CD4-positive, CD25-positive, alpha-beta regulatory T cell (primary cell): ENCODE data around the gene ANTKMT. TPM values are rescaled to one million over a fixed set of nuclear protein-coding genes. Genes with fewer than 3 reads are reported as not detected.
"Not testable (repeated sequence)": the region's sequence is repeated elsewhere in the genome, so short reads cannot be mapped to it uniquely, and the experiment has no call there.

ENCODE experiments used
- ATAC-seq, 2 donors: fragments of 150-1000 bp; cut with Tn5 transposase; one replicate each; pipeline ENCODE4 v1.10.0; 2021; ENCODE audit warnings: low read depth in 2 of 2, moderate number of reproducible peaks in 2 of 2, moderate library complexity in 1 of 2
- DNase-seq, 3 donors: peaks; one replicate each; pipeline versions ENCODE4 v3.0.0 to v3.0.0-alpha.2; 2012 to 2022; ENCODE audit warnings: mixed read lengths in 1 of 3
- H3K27ac ChIP-seq: one replicate; pipeline ENCODE4 v1.7.0; 2013; ENCODE audit warnings: mild to moderate bottlenecking, low read length; ENCODE audit not compliant: insufficient read depth, poor library complexity, severe bottlenecking
- H3K27me3 ChIP-seq: one replicate; pipeline ENCODE4 v1.7.0; 2013; ENCODE audit warnings: low read length; ENCODE audit not compliant: control insufficient read depth, insufficient read depth
- H3K36me3 ChIP-seq: one replicate; pipeline ENCODE4 v1.7.0; 2013; ENCODE audit warnings: mild to moderate bottlenecking, low read length, moderate library complexity; ENCODE audit not compliant: control insufficient read depth, insufficient read depth
- H3K4me1 ChIP-seq: 2 replicates; pipeline ENCODE4 v1.7.0; 2013; ENCODE audit warnings: mild to moderate bottlenecking, low read length; ENCODE audit not compliant: insufficient read depth, control insufficient read depth, poor library complexity, severe bottlenecking
- H3K4me3 ChIP-seq: one replicate; pipeline ENCODE4 v1.7.0; 2013; ENCODE audit warnings: low read depth, mild to moderate bottlenecking, low read length, moderate library complexity
- H3K9me3 ChIP-seq, 2 experiments: 1 replicate in 1 of 2; 2 replicates in 1 of 2; pipeline ENCODE4 v1.7.0; 2013; ENCODE audit warnings: low read length in 2 of 2, mild to moderate bottlenecking in 1 of 2, moderate library complexity in 1 of 2; ENCODE audit not compliant: control insufficient read depth in 2 of 2
- H3K27ac Mint-ChIP-seq, 3 donors: one replicate each; pipeline ENCODE4 v1.8.0; 2020 to 2022; ENCODE audit warnings: mild to moderate bottlenecking in 3 of 3, mixed read lengths in 3 of 3, moderate library complexity in 2 of 3
- H3K27me3 Mint-ChIP-seq: one replicate; pipeline ENCODE4 v1.8.0; 2022; ENCODE audit warnings: mild to moderate bottlenecking, mixed read lengths
- H3K36me3 Mint-ChIP-seq: one replicate; pipeline ENCODE4 v1.8.0; 2020; ENCODE audit warnings: mixed read lengths
- H3K4me1 Mint-ChIP-seq, 4 donors: one replicate each; pipeline ENCODE4 v1.8.0; 2020 to 2022; ENCODE audit warnings: mixed read lengths in 4 of 4, mild to moderate bottlenecking in 1 of 4
- H3K4me3 Mint-ChIP-seq, 4 donors: one replicate each; pipeline ENCODE4 v1.8.0; 2020 to 2022; ENCODE audit warnings: mild to moderate bottlenecking in 4 of 4, mixed read lengths in 4 of 4, moderate library complexity in 3 of 4
- H3K9me3 Mint-ChIP-seq, 7 donors: one replicate each; pipeline ENCODE4 v1.8.0; 2020 to 2022; ENCODE audit warnings: mixed read lengths in 7 of 7, mild to moderate bottlenecking in 3 of 7, moderate library complexity in 2 of 7
- polyA plus RNA-seq, 4 donors: library from polyadenylated mRNA; unstranded; fragments of 300-500 nt; fragmentation: Illumina TruSeq; gene quantifications; one replicate each; pipeline ENCODE4 v1.2.3, GENCODE V29; 2021
- total RNA-seq: library from RNA; stranded (reverse); gene quantifications from one replicate; pipeline ENCODE4 v1.2.3, GENCODE V29; 2022

The ANTKMT gene
- total and polyA plus RNA-seq, 5 donors from 2014 or later, result 13.6 to 85.9 (median 62.0) TPM

- no peak overlapping the region for H3K27ac ChIP-seq
- Mint-ChIP-seq H3K9me3 (no peaks in the 10 kb centered on the region), H3K4me1 (peaks cover 0 to 3% (median 0%) of the 10 kb centered on the region in 4 donors), H3K36me3 (no peaks in the 10 kb centered on the region), H3K27ac (no peak overlapping the region), H3K4me3 (no peak overlapping the region), H3K27me3 (no peaks in the 10 kb centered on the region)
- no peaks in the 10 kb centered on the region for H3K9me3 ChIP-seq
- no peak for DNase-seq
- ATAC-seq, result no peak
- H3K36me3 ChIP-seq, result no peaks in the 10 kb centered on the region
- no peaks in the 10 kb centered on the region for H3K4me1 ChIP-seq
- no peak overlapping the region for H3K4me3 ChIP-seq
- no peaks in the 10 kb centered on the region for H3K27me3 ChIP-seq
Measured at GRCh38 chr16:750485-750884, 29.5 kb downstream of the ANTKMT start.

GRCh38 chr16:751152-752006 is 30.4 kb downstream of the ANTKMT start:
- Histone ChIP-seq H3K9me3 (no peaks in the 10 kb centered on the region), H3K4me1 (no peaks in the 10 kb centered on the region), H3K4me3 (no peak overlapping the region), H3K27me3 (no peaks in the 10 kb centered on the region), H3K27ac (no peak overlapping the region), H3K36me3 (no peaks in the 10 kb centered on the region)
- H3K27ac Mint-ChIP-seq, result no peak overlapping the region
- no peaks in the 10 kb centered on the region for H3K27me3 Mint-ChIP-seq
- H3K4me3 Mint-ChIP-seq, result no peak overlapping the region
- no peaks in the 10 kb centered on the region for H3K36me3 Mint-ChIP-seq
- DNase-seq (no peak), ATAC-seq (no peak)
- H3K4me1 Mint-ChIP-seq, result peaks cover 0 to 5% (median 0%) of the 10 kb centered on the region in 4 donors
- peaks cover 0 to 1% (median 0%) of the 10 kb centered on the region in 7 donors for H3K9me3 Mint-ChIP-seq

GRCh38 chr16:752007-752312 is 31.0 kb downstream of the ANTKMT start:
- H3K27ac Mint-ChIP-seq, result no peak overlapping the region

GRCh38 chr16:754121-754607 is 33.2 kb downstream of the ANTKMT start:
- not testable (repeated sequence) for H3K9me3 Mint-ChIP-seq, DNase-seq, H3K4me1 ChIP-seq, H3K36me3 ChIP-seq, H3K27ac Mint-ChIP-seq, H3K27me3 ChIP-seq, H3K4me3 ChIP-seq, ATAC-seq, H3K4me1 Mint-ChIP-seq, H3K27me3 Mint-ChIP-seq, H3K36me3 Mint-ChIP-seq, H3K4me3 Mint-ChIP-seq, H3K27ac ChIP-seq, H3K9me3 ChIP-seq

More at GRCh38 chr16:752007-752312, 31.0 kb downstream of the ANTKMT start:
- Mint-ChIP-seq H3K36me3 (no peaks in the 10 kb centered on the region), H3K27me3 (no peaks in the 10 kb centered on the region), H3K4me3 (no peak overlapping the region), H3K9me3 (peaks cover 0 to 3% (median 0%) of the 10 kb centered on the region in 7 donors), H3K4me1 (peaks cover 0 to 5% (median 0%) of the 10 kb centered on the region in 4 donors)
- Histone ChIP-seq H3K9me3 (no peaks in the 10 kb centered on the region), H3K4me1 (no peaks in the 10 kb centered on the region), H3K4me3 (no peak overlapping the region), H3K27ac (no peak overlapping the region), H3K36me3 (no peaks in the 10 kb centered on the region), H3K27me3 (no peaks in the 10 kb centered on the region)
- no peak for ATAC-seq
- no peak for DNase-seq

GRCh38 chr16:754656-755055 is 33.7 kb downstream of the ANTKMT start:
- H3K4me1 Mint-ChIP-seq, result peaks cover 0 to 6% (median 2%) of the 10 kb centered on the region in 4 donors
- ATAC-seq, result peak; percentile 62 to 80
- DNase-seq, result no peak

GRCh38 chr16:756428-756827 is 35.5 kb downstream of the ANTKMT start:
- DNase-seq (no peak), ATAC-seq (no peak)
- Mint-ChIP-seq H3K4me1 (peaks cover 0 to 6% (median 2%) of the 10 kb centered on the region in 4 donors), H3K36me3 (no peaks in the 10 kb centered on the region), H3K27me3 (peaks cover 8% of the 10 kb centered on the region), H3K4me3 (no peak overlapping the region), H3K9me3 (peaks cover 0 to 3% (median 0%) of the 10 kb centered on the region in 7 donors), H3K27ac (no peak overlapping the region)
- Histone ChIP-seq H3K36me3 (no peaks in the 10 kb centered on the region), H3K27me3 (no peaks in the 10 kb centered on the region), H3K27ac (no peak overlapping the region), H3K4me1 (no peaks in the 10 kb centered on the region), H3K4me3 (no peak overlapping the region), H3K9me3 (no peaks in the 10 kb centered on the region)

More at GRCh38 chr16:754656-755055, 33.7 kb downstream of the ANTKMT start:
- Histone ChIP-seq H3K4me1 (no peaks in the 10 kb centered on the region), H3K9me3 (no peaks in the 10 kb centered on the region), H3K36me3 (no peaks in the 10 kb centered on the region), H3K27me3 (no peaks in the 10 kb centered on the region), H3K27ac (no peak overlapping the region), H3K4me3 (no peak overlapping the region)
- Mint-ChIP-seq H3K27me3 (peaks cover 8% of the 10 kb centered on the region), H3K36me3 (no peaks in the 10 kb centered on the region), H3K9me3 (peaks cover 0 to 3% (median 0%) of the 10 kb centered on the region in 7 donors), H3K27ac (no peak overlapping the region), H3K4me3 (no peak overlapping the region)

- Mint-ChIP-seq H3K9me3 (peaks cover 0 to 3% (median 0%) of the 10 kb centered on the region in 7 donors), H3K27ac (no peak overlapping the region), H3K36me3 (no peaks in the 10 kb centered on the region), H3K4me1 (peaks cover 0 to 6% (median 2%) of the 10 kb centered on the region in 4 donors), H3K4me3 (peak overlapping the region in 1 of 4 donors; percentile 92), H3K27me3 (peaks cover 14% of the 10 kb centered on the region)
- no peak for DNase-seq
- H3K36me3 ChIP-seq, result no peaks in the 10 kb centered on the region
- no peaks in the 10 kb centered on the region for H3K9me3 ChIP-seq
- no peak overlapping the region for H3K27ac ChIP-seq
- H3K4me3 ChIP-seq, result no peak overlapping the region
- H3K4me1 ChIP-seq, result no peaks in the 10 kb centered on the region
- H3K27me3 ChIP-seq, result no peaks in the 10 kb centered on the region
- no peak for ATAC-seq
Measured at GRCh38 chr16:759110-759910, 38.4 kb downstream of the ANTKMT start.
